HK-2 (cell line): ENCODE data around the gene ADAM33.

Source experiments
- DNase-seq: peaks from one replicate; pipeline ENCODE4 v3.0.0-alpha.2; 2018; ENCODE audit not compliant: unreplicated experiment

The ADAM33 gene

DNA sequence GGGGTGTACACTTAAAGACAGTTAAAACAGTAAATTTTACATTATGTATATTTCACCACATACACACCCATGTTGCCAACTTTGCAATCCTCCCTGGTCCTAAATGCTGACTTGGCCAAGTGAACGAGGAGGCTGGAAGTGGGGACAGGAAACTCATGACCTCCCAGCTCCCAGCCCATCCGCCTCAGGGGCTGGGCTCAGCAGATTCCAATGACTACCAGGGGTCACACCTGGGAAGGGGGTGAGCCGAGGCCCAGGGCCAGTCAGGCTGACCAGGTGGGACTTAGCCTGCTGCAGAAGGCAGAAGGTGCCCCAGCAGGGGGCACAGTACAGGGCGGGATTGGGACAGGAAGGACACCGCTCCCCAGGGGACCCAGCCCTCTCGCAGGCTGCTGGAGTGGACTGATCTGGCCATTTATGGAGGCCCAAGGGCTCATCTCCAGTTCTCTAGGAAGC lies 28.2 kb upstream of the ADAM33 start:
- DNase-seq = no peak

DNA sequence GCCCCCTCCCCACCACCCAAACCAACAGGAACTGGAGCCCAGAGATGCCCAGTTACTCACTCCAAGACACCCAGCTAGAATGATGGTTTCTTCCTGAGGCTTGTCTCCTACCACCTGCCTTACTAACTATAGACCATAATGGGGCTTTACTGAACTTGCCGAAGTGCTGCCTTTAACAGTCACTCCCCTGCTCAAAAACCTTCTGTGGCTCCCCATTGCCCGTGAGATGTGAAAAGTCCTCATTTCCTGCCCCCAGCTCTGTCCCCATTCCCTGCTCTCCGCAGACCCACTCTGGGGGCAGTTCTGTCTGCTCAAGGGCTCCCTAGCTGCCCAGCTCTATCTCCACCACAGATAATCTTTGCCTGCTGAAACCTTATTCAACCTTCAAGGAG lies 25.7 kb upstream of the ADAM33 start:
- no peak for DNase-seq

DNA sequence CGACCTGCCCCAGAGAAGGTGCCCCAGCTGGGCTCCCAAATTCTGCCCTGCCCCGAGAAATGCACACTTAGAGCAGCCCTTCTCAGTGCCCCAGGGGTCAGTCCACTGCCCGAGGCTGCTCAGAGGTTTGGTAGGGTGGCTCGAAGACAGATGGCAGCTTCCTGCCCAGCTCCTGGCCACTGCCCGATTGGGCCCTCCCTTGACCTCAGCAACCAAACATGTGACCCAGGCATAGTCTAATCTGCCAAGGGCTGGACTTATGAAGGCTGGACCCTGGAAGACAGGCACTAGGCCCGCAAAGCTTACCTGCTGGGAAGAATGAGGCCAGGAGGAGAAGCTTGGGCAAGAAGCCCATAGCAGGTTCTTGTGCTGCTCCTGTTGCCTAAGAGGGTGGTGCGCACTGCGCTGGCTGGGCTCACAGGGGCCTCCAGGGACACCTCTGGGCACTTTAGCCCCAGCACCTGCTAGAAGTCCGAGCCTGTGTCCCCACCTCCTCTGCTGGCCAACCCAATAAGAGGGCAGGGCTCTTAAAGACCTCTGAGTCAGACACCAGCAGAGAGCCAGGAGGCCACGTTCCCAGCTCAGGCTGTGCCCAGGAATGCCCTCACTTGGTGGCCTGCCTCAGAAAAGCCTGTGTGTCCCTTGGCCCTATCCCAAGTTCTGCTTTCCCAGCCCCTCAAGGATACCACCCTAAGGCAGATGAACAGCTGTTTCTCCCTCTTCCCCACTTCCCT lies 25.1 kb upstream of the ADAM33 start:
- no peak for DNase-seq

DNA sequence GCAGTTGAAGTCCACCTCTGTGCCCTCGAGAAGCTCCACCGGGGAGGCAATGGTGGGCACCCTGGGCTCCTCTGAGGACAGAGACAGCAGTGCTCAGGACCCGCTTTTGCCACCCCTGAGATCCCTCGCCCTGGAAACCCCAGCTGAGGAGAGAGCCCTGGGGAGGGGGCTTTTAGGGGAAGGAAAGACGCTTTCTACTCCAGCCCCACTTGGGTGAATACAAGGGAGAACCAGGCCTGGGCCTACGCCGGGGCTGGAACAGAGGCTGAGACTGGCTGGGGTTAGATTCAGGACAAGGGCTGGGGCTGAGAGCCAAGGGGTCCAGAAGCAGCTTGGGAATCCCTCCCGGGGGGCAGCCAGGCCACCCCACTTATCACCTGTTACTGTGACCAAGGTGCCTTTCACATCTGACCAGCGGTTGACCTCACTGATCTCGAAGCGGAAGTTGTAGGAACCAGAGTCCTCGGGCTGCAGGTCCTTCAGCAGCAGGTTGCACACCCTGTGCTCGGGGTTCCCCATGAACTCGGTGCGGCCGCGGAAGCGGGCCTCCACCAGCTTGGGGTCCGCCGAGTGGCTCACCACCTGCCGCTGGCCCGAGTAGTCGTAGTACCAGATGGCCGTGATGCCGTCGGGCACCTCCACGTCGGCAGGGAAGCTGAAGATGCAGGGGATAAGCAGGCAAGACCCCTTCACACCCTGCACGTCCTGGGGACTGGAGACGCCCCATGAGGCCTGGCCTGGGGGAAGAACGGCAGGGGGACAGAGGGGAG lies 24.3 kb upstream of the ADAM33 start:
- no peak for DNase-seq

DNA sequence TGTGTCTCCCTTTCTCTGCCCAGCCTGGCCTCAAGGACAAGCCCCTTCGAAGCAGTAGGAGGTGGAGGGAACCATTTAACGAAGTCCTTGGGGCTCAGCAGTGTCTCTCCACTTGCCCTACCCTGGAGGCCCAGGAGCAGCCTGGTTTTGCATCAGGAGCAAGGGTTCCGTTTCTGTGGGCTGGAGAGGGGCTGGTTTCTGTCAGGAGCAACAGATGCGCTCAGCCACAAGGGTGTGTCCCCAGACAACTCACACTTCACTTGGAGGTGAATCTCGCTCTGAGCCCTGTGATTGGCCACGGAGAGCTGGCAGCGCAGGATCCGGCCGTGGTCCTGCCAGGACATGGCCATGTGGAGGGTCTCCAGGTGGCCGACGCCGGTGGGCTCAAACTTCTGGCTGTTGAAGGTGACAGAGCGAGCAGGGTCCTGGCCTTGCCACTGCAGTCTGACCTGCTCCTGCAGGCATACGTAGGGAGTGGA lies 23.7 kb upstream of the ADAM33 start:
- DNase-seq = no peak

DNA sequence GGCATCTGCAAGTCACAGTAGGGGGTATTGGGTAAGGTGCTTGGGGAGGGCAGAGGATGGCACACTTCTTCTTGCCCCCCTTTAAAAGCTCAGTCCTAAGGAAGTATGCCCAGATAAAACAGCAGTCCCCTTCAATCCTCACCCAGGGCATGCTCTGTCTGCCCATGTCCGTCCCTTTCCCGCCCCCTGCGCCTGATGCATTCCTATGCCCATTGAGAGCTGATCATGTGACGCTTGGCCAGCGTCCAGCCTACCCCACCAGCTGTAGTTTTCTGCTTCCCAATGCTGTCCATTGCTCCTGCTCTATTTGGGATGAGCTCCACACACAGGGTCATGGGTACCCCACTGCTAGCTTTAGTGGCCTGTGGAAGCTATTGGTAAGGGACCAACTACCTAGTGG lies 22.3 kb upstream of the ADAM33 start:
- no peak for DNase-seq

DNA sequence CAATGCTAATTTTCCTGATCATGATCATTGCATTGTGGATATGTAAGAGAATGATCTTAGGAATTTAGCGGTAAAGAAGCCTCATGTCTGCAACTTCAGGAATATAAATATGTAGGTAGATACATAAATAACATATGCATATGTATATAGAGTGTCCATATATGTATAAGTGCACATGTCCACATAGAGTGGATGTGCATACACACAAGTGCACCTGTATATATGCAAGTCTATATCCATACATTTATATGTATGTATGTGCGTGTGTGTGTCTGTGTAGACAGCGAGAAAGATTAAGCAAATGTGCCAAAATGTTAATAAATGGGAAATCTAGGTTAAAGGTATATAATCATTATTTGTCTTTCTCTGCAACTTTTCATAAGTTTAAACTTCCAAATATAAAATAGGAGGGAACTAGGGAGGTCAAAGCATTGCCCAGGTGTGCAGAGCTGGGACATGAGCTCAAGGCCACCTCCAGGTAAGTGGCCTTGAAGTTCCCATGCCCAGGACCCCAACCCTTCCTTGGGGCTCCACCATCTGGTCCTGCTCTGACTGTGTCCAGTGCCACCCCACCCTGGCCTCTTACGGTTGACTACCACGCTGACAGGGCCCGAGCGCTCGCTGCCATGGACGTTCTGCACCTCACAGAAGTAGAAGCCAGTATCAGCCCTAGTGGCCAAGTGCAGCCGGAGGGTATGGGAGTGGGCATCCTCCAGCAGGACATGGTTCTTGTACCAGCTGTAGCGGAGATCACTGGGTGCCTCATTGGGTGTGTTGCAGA lies 21.0 kb upstream of the ADAM33 start:
- no peak for DNase-seq

DNA sequence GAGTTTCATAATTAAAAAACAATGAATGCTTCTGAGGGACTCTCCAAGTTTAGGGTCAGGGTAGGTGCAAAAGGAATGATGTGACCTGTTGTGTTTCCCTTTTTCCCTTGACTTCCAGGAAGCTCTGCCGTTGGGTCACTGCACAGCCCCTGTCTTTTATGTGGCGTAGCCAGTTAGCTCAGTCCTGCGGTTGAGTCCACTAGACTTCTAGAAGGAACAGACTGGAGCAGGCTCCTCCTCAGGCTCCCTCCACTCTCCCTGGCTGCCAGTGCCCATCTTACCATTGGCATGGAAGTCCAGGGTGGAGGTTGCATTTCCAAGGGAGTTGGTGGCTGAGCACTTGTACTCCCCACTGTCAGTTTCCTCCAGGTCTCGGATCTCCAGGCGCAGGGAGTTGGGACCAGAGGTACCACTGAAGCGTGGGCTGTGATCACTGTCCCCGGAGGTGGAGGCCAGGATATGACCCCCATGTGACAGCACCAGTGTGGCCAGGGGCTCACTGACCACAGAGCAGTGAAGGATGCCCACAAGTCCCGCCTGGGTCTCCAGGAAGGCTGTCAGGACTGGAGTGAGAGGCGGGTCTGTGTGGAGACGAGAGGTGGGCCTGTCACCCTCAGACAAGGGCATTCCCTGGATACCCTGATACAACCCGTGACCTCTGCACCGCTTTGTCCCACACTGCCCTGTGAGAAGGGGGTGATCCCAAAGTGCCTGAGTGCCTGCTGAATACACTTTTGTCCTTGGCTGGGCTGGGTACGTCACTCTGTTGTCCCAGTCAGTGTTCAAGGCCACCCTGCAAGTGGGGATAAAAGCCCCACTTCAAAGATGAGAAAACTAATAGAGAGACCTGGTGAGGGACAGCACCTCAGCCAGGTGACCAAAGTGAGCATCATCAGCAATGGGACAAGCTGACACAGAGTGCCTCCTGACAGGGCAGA lies 19.5 kb upstream of the ADAM33 start:
- no peak for DNase-seq

DNA sequence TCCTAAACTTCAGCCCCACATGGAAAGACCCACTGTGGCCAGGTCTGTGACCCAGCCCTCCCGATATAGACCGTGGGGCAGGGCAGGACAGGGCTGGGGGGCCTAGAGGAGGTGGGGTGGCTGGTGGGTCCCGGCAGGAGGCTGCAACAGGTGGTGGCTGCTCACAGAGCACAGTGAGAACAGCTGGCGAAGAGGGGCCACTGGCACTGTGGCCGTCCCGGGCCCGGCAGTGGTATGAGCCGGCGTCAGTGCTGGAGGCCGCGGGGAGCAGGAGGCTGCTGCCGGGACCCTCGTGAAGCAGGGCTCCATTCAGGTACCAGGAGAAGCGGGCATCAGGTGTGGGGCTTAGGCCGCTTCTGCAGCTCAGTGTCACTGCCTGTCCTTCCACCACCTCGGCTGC lies 17.2 kb upstream of the ADAM33 start:
- no peak for DNase-seq

DNA sequence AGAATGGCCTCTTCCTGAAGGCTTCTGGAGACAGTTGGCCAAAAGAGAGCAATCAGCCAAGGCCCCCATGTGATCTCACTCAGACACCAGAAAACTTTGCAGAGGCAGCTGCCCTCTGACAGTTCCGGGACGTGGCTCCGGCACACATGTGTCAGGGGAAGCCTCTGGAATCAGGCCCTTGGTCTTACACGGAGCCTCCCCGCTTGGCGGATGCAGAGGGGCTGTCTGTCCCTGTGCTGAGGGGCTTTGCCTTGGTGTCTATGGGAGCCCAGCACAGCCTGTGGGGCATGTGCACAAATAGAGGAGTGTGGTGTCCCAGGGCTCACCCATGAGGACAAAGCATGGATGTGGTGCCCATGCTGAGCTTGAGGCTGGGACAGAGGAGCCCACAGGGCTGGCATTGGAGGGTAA lies 16.8 kb upstream of the ADAM33 start:
- DNase-seq = no peak

DNA sequence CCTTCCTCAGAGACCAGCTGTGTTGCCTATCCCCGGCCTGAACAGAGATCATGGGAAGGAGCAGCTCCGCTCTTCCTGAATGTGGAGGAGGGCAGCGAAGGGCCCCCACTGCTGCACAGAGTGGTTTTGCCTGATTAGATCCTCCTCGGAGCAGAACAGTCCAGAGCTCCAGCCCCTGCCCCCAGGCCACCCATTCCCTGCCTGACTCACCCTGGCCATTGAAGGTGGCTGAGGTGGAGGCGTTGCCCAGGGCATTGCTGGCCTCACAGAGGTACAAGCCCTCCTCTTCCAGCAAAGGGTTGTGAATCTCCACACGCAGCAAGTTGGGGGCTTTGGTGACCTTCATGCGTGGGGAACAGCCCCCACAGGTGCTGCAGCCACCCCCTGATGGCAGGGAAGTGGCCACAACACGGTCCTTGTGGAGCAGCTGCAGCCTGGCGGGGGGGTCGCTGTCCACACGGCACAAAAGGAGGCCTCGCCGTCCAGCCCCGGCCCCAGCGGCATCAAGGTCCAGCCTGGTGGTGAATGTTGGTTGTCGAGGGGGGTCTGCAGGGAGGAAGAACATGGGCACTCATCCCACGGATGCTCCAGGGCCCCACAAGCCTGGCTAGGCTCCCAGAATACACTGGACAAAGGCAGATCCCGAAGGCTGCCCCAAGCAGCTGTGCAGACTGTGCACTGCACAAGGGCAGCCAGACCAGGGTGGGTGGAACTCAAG lies 15.9 kb upstream of the ADAM33 start:
- no peak for DNase-seq

DNA sequence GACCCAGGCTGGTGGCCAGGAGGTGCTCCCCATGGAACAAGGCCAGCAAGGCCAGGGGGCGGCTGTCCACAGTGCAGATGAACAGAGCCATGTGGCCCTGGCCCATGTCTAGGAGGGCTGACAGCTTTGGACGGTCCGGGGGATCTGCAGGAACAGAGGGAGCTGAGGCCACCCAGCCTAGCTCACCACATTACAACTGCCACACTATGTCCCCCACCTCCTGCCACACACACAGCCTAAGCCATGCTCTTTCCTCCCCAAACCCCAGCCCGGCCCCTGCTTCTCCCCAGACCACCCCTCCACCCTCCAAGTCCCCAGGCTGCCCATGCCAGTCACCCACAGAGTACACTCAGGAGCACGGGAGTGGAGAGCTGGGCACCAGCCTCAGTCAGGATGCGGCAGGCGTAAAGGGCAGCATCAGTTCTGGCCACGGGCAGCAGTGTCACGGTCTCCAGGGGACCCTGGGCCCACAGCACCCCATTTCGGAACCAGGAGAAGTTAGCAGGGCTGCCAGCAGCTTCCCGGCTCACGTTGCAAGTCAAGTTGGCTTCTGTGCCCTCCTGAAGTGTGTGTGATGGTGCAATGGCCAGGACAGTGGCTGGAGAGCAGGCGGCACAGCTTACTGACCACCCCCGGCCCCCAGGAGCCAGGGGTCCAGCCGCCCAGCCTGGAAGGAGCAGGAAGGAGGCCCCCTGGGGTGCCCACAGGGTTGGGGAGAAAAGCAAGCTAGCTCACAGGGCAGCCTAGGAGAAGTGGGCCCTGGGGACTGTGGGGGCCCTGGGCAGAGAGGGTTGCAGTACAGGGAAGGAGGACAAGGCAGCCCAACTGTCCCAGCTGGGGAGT lies 15.2 kb upstream of the ADAM33 start:
- DNase-seq = no peak

DNA sequence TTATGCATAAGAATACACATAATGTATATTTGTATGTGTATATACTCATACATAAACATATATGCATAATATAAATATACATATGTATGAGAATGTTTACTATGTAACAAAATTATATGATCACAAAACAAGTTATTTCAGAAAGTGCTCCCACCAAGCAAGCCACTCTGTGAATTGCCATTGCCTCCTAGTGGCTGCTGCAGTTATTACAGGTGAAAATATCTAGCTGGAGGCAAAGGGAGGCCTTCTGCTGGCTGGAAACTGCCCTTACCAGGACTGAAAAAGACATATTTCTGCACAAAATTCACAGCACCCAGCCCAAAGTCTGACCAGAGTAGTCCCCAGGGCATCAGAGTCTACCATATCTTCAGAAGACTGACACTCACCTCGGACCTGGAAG lies 14.4 kb upstream of the ADAM33 start:
- no peak for DNase-seq

DNA sequence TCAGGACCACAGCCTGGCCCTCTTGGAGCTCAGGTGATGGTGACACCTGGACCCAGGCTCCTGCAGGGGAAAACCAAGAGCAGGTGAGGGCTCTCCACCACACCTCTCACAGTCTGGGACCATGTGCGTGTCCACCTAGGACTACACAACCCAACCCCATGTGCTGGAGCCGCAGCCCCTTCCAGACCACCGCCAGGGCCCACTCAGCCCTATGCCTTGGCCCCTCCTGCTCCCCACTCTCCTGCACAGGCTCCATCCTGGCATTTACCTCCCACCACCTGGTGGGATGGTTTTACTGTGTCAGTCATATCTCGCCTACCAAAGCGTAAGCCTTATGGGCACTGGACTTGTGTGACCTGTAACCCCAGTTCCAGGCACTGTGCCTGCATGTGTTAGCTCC lies 13.1 kb upstream of the ADAM33 start:
- DNase-seq = no peak

DNA sequence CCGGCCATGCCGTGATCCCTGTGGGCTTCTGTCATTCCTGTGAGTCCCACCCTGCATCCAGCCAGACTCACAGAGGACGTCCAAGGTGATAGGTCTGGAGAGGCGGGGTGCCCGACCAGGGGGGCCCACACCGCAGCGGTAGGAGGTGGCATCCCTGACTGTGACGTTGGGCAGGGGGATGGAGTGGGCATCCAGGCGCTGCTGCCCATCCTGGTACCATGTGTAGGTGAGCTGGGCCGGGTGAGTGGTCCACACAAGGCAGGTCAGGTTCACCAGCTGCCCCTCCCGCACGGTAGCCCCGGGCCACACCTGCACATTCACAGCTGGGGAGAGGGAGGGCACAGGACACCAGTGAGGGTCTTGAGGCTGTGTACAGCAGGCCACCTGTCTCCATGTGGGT lies 11.6 kb upstream of the ADAM33 start:
- DNase-seq = no peak

DNA sequence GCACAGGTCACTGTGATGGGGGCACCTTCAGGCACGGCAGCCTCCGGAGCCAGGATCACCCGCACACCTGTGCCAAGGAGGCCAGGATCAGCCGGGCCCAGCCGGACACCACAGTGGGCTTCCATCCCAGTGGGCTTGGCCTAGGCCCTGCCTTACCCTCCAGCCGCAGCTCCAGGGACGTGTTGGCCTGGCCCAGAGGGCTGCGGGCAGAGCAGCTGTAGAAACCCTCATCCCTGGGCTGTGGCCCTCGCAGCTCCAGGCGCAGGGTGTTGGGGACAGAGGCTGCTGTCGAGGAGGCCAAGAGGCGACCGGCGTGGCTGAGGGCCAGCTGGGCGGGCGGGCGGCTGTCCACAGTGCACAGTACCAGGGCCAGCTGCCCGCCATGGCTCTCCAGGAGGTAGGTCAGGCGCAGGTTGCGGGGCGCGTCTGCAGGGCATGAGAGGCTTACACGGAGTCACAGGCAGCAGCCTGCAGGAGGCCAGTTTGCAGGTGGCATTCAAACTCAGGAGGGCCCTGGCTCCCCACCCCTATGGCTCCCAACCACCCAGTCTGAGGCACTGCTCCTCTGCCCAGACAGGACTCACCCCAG lies 11.0 kb upstream of the ADAM33 start:
- no peak for DNase-seq

DNA sequence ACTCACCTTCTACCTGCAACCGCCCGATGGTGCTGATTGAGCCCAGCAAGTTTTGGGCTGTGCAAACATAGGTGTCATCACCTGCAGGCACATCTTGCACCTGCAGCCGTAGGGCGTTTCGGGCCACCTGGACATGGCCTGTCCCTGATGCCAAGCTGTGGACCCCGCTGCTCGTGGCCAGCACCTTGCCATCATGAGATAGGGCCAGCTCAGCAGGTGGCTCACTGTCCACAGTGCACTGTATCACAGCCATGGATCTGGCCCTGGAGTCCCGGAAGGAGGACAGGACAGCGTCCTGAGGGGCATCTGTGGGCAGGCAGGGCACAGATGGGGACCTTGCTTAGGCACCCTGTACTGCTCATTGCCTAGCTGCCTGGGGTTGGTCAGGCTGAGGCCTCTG lies 10.1 kb upstream of the ADAM33 start:
- no peak for DNase-seq

DNA sequence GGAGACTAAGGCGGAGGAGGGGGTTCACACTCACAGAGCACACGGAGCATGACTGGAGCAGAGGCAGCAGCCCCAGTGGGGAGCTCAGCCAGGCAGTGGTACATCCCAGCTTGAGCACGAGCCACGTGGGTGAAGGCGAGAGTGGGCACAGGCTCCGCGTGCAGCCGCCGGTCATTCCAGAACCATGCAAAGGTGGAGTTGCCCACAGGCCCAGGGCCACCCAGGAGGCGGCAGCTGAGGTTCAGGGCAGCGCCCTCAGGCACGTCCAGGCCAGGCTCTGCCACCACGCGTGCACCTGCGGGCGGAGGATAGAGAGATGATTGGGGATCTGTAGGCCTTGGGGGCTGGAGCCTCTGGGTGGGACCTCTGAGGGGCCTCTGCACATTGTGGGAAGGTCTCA lies 9.5 kb upstream of the ADAM33 start:
- no peak for DNase-seq

DNA sequence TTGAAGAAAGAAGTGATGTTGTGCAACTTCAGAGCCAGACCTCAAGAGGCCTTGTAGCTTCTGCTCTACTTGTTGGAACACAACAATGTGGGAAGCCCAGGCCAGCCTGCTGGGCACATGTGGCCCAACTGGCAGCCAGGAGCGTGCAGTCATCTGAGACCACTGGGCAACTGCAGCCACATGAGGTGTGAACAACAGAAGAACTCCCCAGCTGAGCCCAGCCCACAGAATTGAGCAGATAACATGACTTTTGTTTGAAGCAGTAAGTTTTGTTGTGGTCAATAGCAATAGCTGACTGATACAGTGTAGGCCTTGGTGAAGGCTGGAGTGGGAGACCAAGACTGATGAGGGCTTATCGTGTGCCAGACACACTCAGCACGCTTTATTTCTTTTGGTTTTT lies 8.6 kb upstream of the ADAM33 start:
- DNase-seq = no peak
